Large intestine (tissue), 3 donors: Measurements from ENCODE around the gene FERMT3. TPM values are rescaled to one million over a fixed set of nuclear protein-coding genes. Genes with fewer than 3 reads are reported as not detected.

ENCODE experiments used
- DNase-seq, 2 donors: peaks; one replicate each; pipeline versions ENCODE4 v3.0.0 to v3.0.0-alpha.2; 2013
- H3K27ac ChIP-seq: one replicate; pipeline ENCODE4 v1.5.1; 2013; ENCODE audit warnings: low read length
- H3K27me3 ChIP-seq: 2 replicates; pipeline ENCODE4 v1.6.1; 2013; ENCODE audit warnings: low read length; ENCODE audit not compliant: control insufficient read depth, insufficient read depth
- H3K36me3 ChIP-seq: 2 replicates; pipeline ENCODE4 v1.6.1; 2013; ENCODE audit warnings: low read length; ENCODE audit not compliant: control insufficient read depth, insufficient read depth
- H3K4me1 ChIP-seq: one replicate; pipeline ENCODE4 v1.6.1; 2013; ENCODE audit warnings: low read length; ENCODE audit not compliant: control insufficient read depth, insufficient read depth
- H3K4me3 ChIP-seq: one replicate; pipeline ENCODE4 v1.5.1; 2013; ENCODE audit warnings: low read length
- H3K9me3 ChIP-seq: one replicate; pipeline ENCODE4 v1.6.1; 2013; ENCODE audit warnings: mild to moderate bottlenecking, low read depth, low read length, moderate library complexity; ENCODE audit not compliant: control insufficient read depth
- WGBS: methylation state at CpG from one replicate; pipeline ENCODE4 v1.1.5; 2013; ENCODE audit warnings: low lambda C conversion rate; ENCODE audit not compliant: insufficient coverage; 5-methylcytosine and 5-hydroxymethylcytosine counted together
- polyA plus RNA-seq: library from polyadenylated mRNA; unstranded; fragments of 120-200 nt; gene quantifications from one replicate; pipeline ENCODE4 v1.2.1, GENCODE V29; 2013

Gene FERMT3
- polyA plus RNA-seq, 1 donor, result 28.5 TPM

DNA sequence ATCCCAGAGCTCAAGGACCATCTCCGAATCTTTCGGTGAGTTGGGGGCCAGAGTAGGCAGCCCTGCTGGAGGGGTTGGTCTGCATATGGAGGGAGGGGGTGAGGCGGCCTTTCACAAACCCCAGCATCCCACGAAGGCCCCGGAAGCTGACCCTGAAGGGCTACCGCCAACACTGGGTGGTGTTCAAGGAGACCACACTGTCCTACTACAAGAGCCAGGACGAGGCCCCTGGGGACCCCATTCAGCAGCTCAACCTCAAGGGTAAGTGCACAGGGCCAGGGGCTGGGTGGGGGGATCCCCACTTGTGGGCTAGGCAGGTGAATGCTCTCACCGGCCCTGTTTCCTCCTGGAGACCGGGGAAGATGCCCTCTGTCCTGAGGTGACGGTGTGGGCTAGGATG is 13.2 kb downstream of the FERMT3 start:
- Histone ChIP-seq H3K36me3 (peaks cover 29% of the 10 kb centered on the region), H3K4me1 (no peaks in the 10 kb centered on the region), H3K27ac (no peak overlapping the region), H3K27me3 (no peaks in the 10 kb centered on the region), H3K9me3 (no peaks in the 10 kb centered on the region), H3K4me3 (no peak overlapping the region)
- no CpG with 5 or more reads among the region's 10 CpGs for WGBS
- DNase-seq, result no peak

DNA sequence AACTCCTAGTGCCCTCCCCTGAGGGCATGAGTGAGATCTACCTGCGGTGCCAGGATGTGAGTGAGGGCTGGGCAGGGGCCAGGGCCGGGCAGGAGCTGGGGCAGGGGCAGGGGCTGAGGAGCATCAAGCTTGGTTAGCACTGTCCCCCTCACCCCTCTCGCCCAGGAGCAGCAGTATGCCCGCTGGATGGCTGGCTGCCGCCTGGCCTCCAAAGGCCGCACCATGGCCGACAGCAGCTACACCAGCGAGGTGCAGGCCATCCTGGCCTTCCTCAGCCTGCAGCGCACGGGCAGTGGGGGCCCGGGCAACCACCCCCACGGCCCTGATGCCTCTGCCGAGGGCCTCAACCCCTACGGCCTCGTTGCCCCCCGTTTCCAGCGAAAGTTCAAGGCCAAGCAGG is 13.8 kb downstream of the FERMT3 start:
- Histone ChIP-seq H3K36me3 (peaks cover 29% of the 10 kb centered on the region), H3K4me3 (no peak overlapping the region), H3K27ac (no peak overlapping the region), H3K4me1 (peaks cover 5% of the 10 kb centered on the region), H3K27me3 (no peaks in the 10 kb centered on the region), H3K9me3 (no peaks in the 10 kb centered on the region)
- no CpG with 5 or more reads among the region's 17 CpGs for WGBS
- no peak for DNase-seq

DNA sequence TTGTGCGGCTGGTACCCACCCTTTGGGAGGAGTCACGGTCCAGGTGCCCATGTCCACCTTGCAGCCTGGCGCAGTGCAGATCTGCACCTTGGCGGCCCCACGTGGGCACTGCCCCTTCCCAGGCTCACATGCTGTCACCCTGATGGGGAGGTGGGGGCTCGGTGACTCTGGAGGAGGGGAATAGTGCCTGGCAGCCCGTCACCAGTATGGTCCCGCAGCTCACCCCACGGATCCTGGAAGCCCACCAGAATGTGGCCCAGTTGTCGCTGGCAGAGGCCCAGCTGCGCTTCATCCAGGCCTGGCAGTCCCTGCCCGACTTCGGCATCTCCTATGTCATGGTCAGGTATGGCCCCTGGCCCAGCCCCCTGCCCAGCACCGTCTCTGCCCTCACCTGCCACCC is 14.3 kb downstream of the FERMT3 start:
- no CpG with 5 or more reads among the region's 14 CpGs for WGBS
- no peaks in the 10 kb centered on the region for H3K27me3 ChIP-seq
- no peaks in the 10 kb centered on the region for H3K9me3 ChIP-seq
- no peak overlapping the region for H3K27ac ChIP-seq
- peaks cover 29% of the 10 kb centered on the region for H3K36me3 ChIP-seq
- H3K4me1 ChIP-seq, result peaks cover 9% of the 10 kb centered on the region
- no peak for DNase-seq
- no peak overlapping the region for H3K4me3 ChIP-seq

DNA sequence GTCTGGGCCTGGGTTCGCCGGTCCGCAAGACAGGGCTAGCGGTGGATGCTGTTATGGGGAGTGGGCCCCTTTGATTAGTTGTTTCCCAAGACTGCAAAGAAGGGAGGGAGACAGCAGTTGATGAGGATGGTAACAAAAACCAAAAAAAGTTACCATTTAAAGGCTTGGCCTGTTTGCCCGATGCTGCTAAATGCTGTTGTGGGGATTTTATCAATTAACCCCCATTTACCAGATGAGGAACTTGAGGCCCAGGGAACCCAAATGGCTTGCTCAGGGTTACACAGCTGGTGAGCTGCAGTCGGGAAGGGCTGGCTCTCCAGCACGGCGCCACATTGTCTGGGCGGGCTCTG is 16.1 kb downstream of the FERMT3 start:
- DNase-seq, result no peak
- Histone ChIP-seq H3K27me3 (no peaks in the 10 kb centered on the region), H3K9me3 (no peaks in the 10 kb centered on the region), H3K4me1 (peaks cover 22% of the 10 kb centered on the region), H3K36me3 (peaks cover 29% of the 10 kb centered on the region), H3K27ac (no peak overlapping the region), H3K4me3 (no peak overlapping the region)
- WGBS, result no CpG with 5 or more reads among the region's 9 CpGs

DNA sequence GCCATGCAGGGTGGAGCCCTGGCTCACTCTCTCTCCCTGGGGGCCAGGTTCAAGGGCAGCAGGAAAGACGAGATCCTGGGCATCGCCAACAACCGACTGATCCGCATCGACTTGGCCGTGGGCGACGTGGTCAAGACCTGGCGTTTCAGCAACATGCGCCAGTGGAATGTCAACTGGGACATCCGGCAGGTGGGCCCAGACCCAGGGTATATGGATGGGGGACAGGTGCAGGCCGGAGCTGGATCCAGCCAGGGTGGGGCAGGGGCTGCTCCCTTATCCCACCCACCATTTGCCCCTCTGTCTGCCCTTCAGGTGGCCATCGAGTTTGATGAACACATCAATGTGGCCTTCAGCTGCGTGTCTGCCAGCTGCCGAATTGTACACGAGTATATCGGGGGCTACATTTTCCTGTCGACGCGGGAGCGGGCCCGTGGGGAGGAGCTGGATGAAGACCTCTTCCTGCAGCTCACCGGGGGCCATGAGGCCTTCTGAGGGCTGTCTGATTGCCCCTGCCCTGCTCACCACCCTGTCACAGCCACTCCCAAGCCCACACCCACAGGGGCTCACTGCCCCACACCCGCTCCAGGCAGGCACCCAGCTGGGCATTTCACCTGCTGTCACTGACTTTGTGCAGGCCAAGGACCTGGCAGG is 16.6 kb downstream of the FERMT3 start:
- DNase-seq, result peak in 1 of 2 donors; percentile 52
- peaks cover 29% of the 10 kb centered on the region for H3K36me3 ChIP-seq
- H3K4me3 ChIP-seq, result no peak overlapping the region
- no peaks in the 10 kb centered on the region for H3K9me3 ChIP-seq
- no peak overlapping the region for H3K27ac ChIP-seq
- peaks cover 22% of the 10 kb centered on the region for H3K4me1 ChIP-seq
- WGBS, result no CpG with 5 or more reads among the region's 24 CpGs
- H3K27me3 ChIP-seq, result no peaks in the 10 kb centered on the region

DNA sequence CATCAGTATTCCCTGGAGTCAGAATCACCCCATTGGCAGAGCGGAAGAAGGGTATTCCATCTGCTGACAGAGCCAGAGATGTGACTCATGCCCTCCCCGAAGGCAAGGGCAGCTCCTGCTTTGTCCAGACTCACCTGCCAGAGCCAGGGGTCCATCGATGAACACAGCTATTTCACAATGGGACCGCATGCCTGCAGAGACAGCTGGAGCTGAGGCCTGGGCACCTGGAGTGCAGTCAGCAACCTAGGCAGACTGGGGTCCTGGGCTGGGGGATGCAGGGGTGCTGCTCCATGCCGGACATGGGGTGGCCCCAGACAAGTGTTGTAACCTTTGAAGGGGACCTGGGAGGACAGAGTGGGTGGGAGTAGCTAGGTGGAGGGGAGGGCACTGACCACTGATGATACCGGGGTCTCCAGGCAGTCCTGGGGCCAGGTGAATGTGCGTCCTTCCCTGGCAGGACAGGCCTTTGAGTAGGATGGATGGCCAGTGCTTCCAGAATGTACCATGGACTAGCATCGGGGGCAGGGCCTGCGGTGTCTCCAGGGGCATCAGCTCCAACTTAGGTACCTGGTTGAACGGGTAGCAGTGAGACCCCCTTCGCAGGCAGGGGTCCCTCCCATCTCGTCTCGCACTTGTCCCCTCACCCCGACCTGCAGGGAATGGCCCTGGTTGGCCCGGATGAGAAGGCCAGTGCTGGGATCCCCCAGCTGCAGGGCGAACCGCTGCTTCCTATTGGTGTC is 17.8 kb downstream of the FERMT3 start:
- DNase-seq, result no peak
- H3K4me3 ChIP-seq, result no peak overlapping the region
- no peaks in the 10 kb centered on the region for H3K9me3 ChIP-seq
- no peak overlapping the region for H3K27ac ChIP-seq
- WGBS, result no CpG with 5 or more reads among the region's 17 CpGs
- H3K27me3 ChIP-seq, result no peaks in the 10 kb centered on the region
- H3K4me1 ChIP-seq, result peaks cover 26% of the 10 kb centered on the region
- H3K36me3 ChIP-seq, result peaks cover 29% of the 10 kb centered on the region

DNA sequence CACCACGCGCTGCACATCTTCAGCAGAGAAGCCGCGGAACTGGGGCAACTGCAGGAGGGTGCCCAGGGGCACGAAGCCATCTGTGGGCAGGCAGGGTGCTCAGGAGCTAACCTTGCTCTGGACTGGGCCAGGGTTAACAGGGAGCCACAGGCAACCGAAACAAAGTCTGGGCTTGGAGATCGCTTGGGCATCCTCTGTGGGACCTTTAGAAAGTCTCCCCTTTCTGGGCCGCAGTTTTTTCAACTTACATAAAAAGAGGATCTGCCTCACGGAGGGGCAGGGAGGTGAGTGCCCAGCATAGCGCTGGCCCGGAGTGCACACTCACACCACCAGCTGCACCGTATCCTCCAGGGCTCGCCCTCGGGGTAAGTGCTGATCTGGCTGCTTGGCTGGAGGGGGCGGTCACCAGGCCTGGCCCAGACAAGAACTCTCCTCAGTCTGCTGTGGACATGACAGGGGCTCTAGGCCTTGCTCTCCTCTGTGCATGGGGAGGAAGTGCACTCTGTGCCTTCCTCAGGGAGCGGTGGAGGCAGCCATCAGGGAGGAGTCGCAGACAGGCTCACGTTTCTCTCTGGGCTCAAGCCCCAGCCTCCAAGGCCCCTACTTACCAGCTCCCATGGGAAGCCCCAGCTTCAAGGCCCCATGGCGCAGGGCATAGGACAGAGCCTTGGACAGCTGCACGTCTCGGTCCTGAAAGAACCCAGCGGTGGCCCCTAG is 18.5 kb downstream of the FERMT3 start:
- H3K36me3 ChIP-seq, result peaks cover 26% of the 10 kb centered on the region
- peak overlapping the region; percentile 37 for H3K27ac ChIP-seq
- DNase-seq, result no peak
- peaks cover 33% of the 10 kb centered on the region for H3K4me1 ChIP-seq
- no peaks in the 10 kb centered on the region for H3K9me3 ChIP-seq
- no CpG with 5 or more reads among the region's 22 CpGs for WGBS
- no peaks in the 10 kb centered on the region for H3K27me3 ChIP-seq
- peak overlapping the region; percentile 98 for H3K4me3 ChIP-seq

DNA sequence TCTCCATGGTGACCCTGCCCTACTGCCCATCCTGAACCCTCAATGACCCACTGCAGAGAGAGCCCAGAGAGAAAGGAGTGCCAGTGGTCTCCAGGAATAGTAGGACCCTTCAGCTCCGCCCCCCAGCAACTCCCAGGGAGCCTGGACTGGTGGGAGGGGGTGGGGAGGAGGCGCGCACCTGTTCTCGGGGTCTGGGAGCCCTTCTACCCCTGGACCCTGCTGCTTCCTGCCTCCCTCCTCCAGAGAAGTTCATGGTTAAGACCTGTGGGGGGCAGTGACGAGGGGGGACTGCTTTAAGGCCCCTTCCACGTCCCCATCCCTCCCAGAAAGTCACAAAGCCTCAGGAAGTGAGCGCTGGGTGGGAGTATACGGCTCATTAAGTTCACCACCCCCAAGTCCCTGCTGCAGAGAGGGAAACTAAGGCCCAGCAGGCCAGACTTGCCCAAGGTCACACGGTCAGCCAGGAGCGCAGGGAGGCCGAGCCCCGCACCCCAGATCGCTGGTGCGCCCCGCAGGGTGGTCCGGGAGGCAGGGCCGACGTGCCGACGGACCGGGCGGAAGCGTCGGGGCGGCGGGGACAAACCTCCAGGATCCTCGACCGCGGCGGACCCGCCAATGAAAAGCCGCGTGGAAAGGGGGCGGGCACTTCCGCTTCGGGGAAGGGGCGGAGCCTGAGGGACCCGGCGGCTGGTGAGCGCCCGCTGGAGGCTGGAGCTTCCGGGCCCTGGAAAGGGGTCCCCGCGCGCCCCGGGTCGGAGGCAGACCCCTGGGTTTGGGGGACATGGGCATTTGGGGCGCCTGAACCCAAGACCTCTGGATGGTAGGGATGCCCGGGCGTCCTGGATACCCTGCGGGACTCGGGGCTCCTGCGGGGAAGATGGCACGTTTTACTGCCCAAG is 19.3 kb downstream of the FERMT3 start, which contains the start of the genes NUDT22 and TRPT1:
TSS of gene NUDT22 (plus strand) at position 667 of the 899 bp plus-strand sequence. CDS start 379 bp downstream, outside the sequence.
TSS of gene TRPT1 (minus strand) at position 579 of the 899 bp plus-strand sequence. CDS start at position 253, 326 bp downstream.
- no CpG with 5 or more reads among the region's 54 CpGs for WGBS
- H3K4me1 ChIP-seq, result peaks cover 33% of the 10 kb centered on the region

DNA sequence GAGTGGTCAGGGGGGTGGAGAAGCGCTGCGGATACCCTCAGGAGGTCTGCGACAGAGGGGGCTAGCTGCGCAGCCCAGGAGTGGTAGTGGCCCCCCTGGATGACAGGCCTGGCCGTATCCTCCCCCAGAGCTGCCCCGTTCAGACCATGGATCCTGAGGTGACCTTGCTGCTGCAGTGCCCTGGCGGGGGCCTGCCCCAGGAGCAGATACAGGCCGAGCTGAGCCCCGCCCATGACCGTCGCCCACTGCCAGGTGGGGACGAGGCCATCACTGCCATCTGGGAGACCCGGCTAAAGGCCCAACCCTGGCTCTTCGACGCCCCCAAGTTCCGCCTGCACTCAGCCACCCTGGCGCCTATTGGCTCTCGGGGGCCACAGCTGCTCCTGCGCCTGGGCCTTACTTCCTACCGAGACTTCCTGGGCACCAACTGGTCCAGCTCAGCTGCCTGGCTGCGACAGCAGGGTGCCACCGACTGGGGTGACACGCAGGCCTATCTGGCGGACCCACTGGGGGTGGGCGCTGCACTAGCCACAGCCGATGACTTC is 20.1 kb downstream of the FERMT3 start:
- H3K27me3 ChIP-seq, result no peaks in the 10 kb centered on the region
- peaks cover 15% of the 10 kb centered on the region for H3K36me3 ChIP-seq
- no CpG with 5 or more reads among the region's 26 CpGs for WGBS
- peak overlapping the region; percentile 98 for H3K4me3 ChIP-seq
- no peaks in the 10 kb centered on the region for H3K9me3 ChIP-seq
- H3K4me1 ChIP-seq, result peaks cover 37% of the 10 kb centered on the region
- DNase-seq, result peak in 1 of 2 donors; percentile 68
- peak overlapping the region; percentile 46 for H3K27ac ChIP-seq

More for the DNA sequence above, 19.3 kb downstream of the FERMT3 start, which contains the start of the genes NUDT22 and TRPT1:
- Histone ChIP-seq H3K9me3 (no peaks in the 10 kb centered on the region), H3K27me3 (no peaks in the 10 kb centered on the region), H3K27ac (peak within 1 kb of the TSS; percentile 46), H3K36me3 (peaks cover 18% of the 10 kb centered on the region), H3K4me3 (peak within 1 kb of the TSS; percentile 98)
- peak; percentile 82 to 88 for DNase-seq
